ENCODE measurements around the gene MACROD1. TPM values are rescaled to one million over a fixed set of nuclear protein-coding genes. Genes with fewer than 3 reads are reported as not detected.
"Not testable (repeated sequence)": the region's sequence is repeated elsewhere in the genome, so short reads cannot be mapped to it uniquely, and the experiment has no call there.

MACROD1 gene
- total RNA-seq, 1 experiment from 2014 or later, result 17.6 TPM

DNA sequence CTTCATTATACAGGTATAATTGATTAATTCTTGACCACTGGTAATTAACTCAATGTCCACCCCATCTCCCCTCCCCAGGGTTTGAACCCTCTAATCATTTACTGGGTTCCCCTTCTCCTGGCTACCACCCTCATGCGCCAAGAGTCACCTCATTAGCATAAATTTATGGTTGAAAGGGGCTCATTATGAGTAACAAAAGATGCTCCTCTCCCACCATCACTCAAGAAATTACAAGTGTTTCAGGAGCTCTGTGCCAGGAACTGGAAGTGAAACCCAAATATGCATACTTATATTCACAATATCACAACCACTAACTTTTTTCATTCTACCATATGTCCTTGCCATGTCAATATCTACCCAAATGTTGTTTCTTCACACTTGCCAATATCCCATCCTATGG, 12.3 kb upstream of the MACROD1 start:
- H3K9me3 ChIP-seq (replicated peaks), result peaks cover 8% of the 10 kb centered on the region; the same call in 1 of the 2 replicates
- no peak overlapping the region for H3K4me3 ChIP-seq
- H3K27ac ChIP-seq, result no peak overlapping the region
- DNase-seq (ENCODE audit: low read depth in 1 of 2, low spot score in 2 of 2), result no peak
- no peaks in the 10 kb centered on the region for H3K27me3 ChIP-seq (replicated peaks)
- H3K4me1 ChIP-seq (replicated peaks), result peaks cover 9% of the 10 kb centered on the region
- H3K36me3 ChIP-seq, result no peaks in the 10 kb centered on the region; the same call in 1 of the 2 replicates

DNA sequence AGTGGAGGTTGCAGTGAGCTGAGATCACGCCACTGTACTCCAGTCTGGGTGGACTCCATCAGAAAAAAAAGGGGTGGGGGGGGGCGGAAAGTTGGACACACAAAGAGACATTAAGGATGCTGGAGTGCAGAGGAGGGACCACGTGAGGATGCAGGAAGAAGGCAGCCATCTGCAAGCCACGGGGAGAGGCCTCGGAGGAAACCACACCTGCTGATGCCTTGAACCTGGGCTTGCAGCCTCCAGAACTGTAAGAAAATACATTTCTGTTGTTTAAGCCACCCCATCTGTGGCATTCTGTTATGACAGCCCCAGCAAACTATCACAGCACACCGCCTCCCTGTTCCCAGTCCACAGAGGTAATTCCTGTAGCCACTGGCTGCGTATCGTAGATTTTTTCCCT, 10.8 kb upstream of the MACROD1 start:
- no peak overlapping the region for H3K27ac ChIP-seq
- DNase-seq (ENCODE audit: low read depth in 1 of 2, low spot score in 2 of 2), result no peak
- peaks cover 6% of the 10 kb centered on the region for H3K4me1 ChIP-seq (replicated peaks)
- H3K27me3 ChIP-seq (replicated peaks), result no peaks in the 10 kb centered on the region
- no peaks in the 10 kb centered on the region; the same call in 1 of the 2 replicates for H3K36me3 ChIP-seq
- H3K9me3 ChIP-seq (replicated peaks), result peaks cover 8% of the 10 kb centered on the region; the same call in 1 of the 2 replicates
- H3K4me3 ChIP-seq, result no peak overlapping the region

DNA sequence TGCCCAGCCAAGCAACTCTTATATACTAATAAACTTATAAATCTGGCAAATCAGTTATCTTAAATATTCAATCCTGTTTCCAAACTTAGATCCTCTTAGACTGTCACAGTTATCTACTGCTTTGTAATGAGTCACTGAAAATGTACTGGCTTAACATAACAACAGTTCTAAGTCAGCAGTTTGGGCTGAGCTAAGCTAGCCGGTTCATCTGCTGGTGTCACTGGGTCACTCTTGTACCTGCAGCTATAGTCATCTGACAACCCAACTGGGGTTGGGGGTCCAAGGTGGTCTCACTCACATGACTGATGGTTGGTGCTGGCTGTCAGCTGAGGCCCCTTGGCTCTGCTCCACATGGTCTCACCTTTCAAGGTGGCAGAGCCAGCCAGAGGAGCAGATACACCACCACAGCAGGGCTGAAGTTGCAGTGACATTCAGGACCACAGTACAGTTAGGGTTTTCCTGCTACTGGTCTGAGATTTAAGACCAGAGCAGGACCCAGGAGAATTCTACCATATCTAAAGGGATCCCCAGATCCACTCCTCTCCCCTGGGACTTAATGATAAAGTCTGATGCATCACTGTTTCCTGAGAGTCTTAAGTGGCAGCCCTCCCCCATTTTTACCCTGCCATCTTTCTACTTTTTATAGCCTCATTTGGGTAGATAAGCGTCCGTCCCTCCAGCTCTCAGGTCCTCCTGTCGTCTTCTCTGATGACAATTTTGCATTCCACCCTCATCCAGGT, 7.9 kb upstream of the MACROD1 start:
- DNase-seq (ENCODE audit: low read depth in 1 of 2, low spot score in 2 of 2), result no peak
- Histone ChIP-seq H3K36me3 (no peaks in the 10 kb centered on the region), H3K9me3 (replicated peaks) (peaks cover 8% of the 10 kb centered on the region; the same call in 1 of the 2 replicates), H3K27ac (no peak overlapping the region), H3K27me3 (replicated peaks) (no peaks in the 10 kb centered on the region), H3K4me3 (no peak overlapping the region), H3K4me1 (replicated peaks) (no peaks in the 10 kb centered on the region)

DNA sequence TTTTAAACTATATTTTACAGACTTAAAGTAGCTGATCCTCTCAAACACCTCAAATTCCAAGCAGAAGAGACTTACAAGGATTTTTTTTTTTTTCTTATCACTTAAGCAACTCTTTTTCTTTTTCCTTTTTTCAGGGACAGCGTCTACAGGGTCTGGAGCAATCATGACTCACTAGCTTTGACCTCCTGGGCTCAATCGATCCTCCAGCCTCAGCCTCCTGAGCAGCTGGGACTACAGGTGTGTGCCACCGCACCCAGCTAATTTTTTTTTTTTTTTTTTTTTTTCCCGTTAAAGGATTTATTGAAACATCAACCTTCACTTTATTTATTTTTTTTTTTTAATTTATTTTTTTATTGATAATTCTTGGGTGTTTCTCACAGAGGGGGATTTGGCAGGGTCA, 4.5 kb upstream of the MACROD1 start:
- H3K4me3 ChIP-seq, result no peak overlapping the region
- H3K27me3 ChIP-seq (replicated peaks), result no peaks in the 10 kb centered on the region
- H3K36me3 ChIP-seq, result 0 out of 2 replicates have a peak, but pooled peaks cover 2% of the 10 kb centered on the region
- peaks cover 11% of the 10 kb centered on the region; the same call in 1 of the 2 replicates for H3K9me3 ChIP-seq (replicated peaks)
- no peak for DNase-seq (ENCODE audit: low read depth in 1 of 2, low spot score in 2 of 2)
- H3K27ac ChIP-seq, result no peak overlapping the region
- peaks cover 11% of the 10 kb centered on the region for H3K4me1 ChIP-seq (replicated peaks)

DNA sequence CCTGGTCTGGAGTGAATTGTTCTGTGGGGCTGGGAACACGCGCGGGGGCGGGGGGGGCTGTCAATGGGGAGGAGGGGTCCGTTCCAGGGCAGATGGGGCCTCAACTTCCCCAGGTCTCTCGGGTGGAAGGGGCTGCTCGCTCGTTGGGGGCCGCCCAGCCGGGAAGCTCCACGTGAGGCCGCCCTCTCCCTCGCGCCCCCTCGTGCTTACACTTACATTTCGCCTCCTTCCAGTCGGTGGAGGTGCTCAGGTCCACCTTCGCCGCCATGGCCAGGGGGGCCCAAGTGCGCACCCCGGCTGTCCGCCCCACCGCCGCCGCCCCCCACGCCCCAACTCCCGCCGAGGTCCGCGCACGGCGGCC, 452 bp downstream of the MACROD1 start:
- 0 out of 2 replicates have a peak, but pooled peaks cover 2% of the 10 kb centered on the region for H3K36me3 ChIP-seq
- no peak overlapping the region for H3K27ac ChIP-seq
- no peak for DNase-seq (ENCODE audit: low read depth in 1 of 2, low spot score in 2 of 2)
- no peaks in the 10 kb centered on the region for H3K27me3 ChIP-seq (replicated peaks)
- peaks cover 17% of the 10 kb centered on the region for H3K4me1 ChIP-seq (replicated peaks)
- H3K4me3 ChIP-seq, result peak overlapping the region; percentile 57
- 0 out of 2 replicates have a peak, but pooled peaks cover 2% of the 10 kb centered on the region for H3K9me3 ChIP-seq (replicated peaks)

DNA sequence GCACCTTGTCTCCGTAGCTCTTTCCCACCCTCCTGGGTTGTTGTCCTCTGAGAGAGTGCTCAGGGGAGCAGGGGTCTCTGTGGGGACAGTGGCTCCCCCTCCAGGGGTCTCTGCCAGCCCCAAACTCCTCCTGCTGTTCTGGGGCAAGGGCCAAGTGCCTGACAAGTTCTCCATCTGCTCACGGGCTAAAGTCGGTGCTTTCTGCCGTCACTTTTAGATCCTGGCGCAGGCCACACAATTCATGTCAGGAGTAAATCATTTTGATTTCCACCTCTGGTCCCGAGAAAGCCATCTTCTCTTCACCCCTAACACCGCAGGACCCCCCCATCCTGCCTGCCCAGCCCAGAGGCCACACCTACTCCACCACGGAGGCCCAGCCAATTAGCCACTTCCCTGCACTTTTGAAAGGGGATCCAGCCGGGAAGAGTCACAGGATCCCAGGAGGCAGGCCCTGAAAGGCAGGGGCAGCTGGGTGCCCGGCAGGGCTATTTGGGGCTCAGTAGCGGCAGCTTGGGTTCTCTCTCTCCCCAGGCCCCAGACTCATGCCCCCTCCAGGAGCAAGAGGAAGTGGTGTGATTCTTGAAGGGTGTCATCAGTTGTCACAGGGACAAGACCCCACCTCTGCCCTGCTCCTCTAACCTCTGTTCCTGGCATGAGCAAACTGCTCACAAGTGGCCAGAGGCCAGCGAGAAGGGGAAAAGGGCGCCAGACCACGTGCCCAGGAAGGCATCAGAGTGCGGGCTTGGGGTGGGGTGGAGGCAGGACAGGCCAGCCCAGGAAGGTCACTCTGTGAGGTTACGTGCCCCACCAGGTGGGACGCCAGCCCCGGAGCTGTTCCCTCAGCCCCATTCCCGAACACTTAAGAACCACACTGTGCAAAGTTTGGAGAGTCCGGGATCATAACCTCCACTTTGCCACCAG, 1.3 kb downstream of the MACROD1 start:
- Histone ChIP-seq H3K4me3 (peak overlapping the region; percentile 57), H3K4me1 (replicated peaks) (peaks cover 17% of the 10 kb centered on the region), H3K27ac (no peak overlapping the region), H3K27me3 (replicated peaks) (no peaks in the 10 kb centered on the region), H3K36me3 (0 out of 2 replicates have a peak, but pooled peaks cover 2% of the 10 kb centered on the region), H3K9me3 (replicated peaks) (0 out of 2 replicates have a peak, but pooled peaks cover 2% of the 10 kb centered on the region)
- no peak for DNase-seq (ENCODE audit: low read depth in 1 of 2, low spot score in 2 of 2)

DNA sequence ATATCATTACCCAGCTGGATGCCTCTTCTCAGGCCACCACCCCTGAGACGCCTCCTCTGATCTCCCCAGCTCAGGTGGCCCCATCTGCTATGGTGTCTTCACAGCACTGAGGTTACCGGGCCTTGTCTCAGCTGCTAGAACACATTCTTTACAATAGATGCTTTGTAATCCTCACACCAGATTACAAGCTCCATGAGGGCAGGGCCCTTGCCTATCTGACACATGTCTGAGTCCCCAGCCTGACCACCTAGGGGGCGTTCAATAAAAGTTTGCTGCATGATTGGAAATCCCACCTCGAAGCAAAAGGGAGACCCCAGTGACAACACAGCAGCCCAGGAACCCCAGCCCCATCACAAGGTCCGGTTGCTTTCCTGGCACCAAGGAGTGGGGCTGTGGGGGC, 2.0 kb downstream of the MACROD1 start:
- Histone ChIP-seq H3K4me3 (no peak overlapping the region), H3K4me1 (replicated peaks) (peaks cover 17% of the 10 kb centered on the region), H3K27ac (no peak overlapping the region), H3K9me3 (replicated peaks) (0 out of 2 replicates have a peak, but pooled peaks cover 2% of the 10 kb centered on the region), H3K36me3 (0 out of 2 replicates have a peak, but pooled peaks cover 2% of the 10 kb centered on the region), H3K27me3 (replicated peaks) (no peaks in the 10 kb centered on the region)
- no peak for DNase-seq (ENCODE audit: low read depth in 1 of 2, low spot score in 2 of 2)

DNA sequence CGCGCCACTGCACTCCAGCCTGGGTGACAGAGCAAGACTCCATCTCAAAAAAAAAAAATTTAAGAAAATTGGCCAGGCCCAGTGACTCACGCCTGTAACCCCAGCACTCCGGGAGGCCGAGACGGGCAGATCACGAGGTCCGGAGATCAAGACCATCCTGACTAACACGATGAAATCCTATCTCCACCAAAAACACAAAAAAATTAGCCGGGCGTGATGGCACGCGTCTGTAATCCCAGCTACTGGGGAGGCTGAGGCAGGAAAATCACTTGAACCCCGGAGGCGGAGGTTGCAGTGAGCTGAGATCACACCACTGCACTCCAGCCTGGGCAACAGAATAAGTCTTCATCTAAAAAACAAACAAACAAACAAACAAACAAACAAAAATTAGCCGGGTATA, 3.1 kb downstream of the MACROD1 start:
- not testable (repeated sequence) for H3K36me3 ChIP-seq; DNase-seq (ENCODE audit: low read depth in 1 of 2, low spot score in 2 of 2); H3K4me3 ChIP-seq; H3K9me3 ChIP-seq (replicated peaks); H3K27ac ChIP-seq; H3K27me3 ChIP-seq (replicated peaks)
- peaks cover 17% of the 10 kb centered on the region for H3K4me1 ChIP-seq (replicated peaks)

DNA sequence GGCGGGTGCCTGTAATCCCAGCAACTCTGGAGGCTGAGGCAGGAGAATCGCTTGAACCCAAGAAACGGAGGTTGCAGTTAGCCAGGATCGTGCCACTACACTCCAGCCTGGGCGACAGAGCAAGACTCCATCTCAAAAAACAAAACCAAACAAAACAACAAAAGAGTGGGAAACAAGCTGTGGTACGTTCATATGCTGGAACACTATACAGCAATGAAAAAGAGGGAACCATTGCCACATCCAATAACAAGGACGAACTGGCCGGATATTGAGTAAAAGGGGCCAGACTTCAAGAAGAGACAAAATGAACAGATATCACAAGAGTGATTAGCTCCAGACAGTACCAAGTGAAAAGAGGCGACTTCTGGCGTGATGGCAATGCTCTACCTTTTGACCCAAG, 4.9 kb downstream of the MACROD1 start:
- Histone ChIP-seq H3K27me3 (replicated peaks) (no peaks in the 10 kb centered on the region), H3K4me3 (no peak overlapping the region), H3K36me3 (0 out of 2 replicates have a peak, but pooled peaks cover 2% of the 10 kb centered on the region), H3K4me1 (replicated peaks) (peaks cover 12% of the 10 kb centered on the region), H3K27ac (no peak overlapping the region), H3K9me3 (replicated peaks) (0 out of 2 replicates have a peak, but pooled peaks cover 2% of the 10 kb centered on the region)
- DNase-seq (ENCODE audit: low read depth in 1 of 2, low spot score in 2 of 2), result no peak

DNA sequence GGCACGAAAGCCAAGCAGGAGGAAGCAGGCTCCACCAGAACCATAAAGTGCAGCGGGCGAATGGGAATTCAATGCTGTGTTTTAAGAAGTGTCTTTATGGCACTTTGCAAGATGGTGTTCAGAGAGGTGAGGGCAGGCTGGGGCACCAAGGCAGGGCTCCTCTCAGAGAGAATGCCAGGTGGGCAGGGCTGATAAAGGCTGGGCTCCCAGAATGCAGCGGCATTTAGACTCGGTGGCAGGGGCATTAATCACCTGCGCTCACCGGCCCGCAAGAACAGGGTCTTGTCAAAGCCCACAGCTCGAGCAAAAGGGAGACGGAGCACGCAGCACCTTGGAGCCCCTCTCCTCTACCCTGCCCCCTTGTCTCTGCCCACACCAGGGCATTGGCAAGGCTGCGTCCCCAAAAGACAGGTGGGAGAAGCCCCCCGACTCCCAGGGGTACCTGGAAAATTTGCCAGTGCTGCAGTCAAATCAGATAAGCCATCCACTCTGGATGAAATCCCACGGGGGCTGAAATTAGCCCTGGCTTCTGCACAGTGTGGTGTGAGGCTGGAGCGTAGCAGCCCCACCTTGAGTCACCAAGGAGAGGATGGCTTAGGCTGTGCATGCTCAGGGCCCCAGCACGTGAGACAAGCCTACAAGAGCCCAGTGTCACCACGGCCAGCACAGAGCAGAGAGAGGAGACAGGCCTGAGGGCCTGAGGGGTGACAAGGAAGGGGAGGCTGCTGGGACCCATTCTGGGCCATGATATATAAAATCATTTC, 8.1 kb downstream of the MACROD1 start:
- peaks cover 3% of the 10 kb centered on the region for H3K4me1 ChIP-seq (replicated peaks)
- H3K27me3 ChIP-seq (replicated peaks), result no peaks in the 10 kb centered on the region
- H3K4me3 ChIP-seq, result no peak overlapping the region
- H3K36me3 ChIP-seq, result no peaks in the 10 kb centered on the region
- no peak overlapping the region for H3K27ac ChIP-seq
- no peaks in the 10 kb centered on the region for H3K9me3 ChIP-seq (replicated peaks)
- DNase-seq (ENCODE audit: low read depth in 1 of 2, low spot score in 2 of 2), result no peak

DNA sequence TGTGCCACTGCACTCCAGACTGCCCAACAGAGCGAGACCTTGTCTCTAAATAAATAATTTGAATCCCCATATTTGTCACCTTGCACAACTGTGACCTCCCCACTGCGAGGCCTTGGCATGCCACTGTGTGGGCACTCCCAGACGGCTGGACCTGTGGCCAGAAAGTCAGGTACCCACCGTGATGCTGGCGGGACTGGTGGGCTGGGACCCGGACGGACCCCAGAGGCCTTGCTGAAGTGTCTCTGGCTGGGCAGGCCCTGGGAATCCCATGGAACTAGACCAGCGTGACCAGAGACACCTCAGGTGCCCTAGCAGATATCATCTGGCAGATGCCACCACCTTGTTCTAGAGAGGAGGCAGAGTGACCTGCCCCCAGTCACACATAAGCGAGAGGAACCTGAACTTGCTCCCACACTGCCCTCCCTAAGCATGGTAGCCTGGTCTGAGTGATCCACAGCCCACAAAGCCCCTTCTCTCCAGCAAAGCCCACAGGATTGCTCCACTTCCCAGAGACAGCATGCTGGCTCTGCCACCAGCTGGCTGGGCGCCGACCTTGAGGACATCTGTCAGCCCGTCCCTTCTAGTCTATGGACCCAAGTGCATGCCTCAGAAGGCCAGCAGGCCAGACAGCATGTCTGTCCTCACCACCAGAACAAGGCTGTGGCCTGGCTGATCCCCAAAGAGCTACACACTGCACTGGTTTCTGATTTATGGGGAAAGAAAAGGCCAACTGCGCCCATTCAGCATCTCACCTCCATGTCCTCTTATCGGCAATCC, 9.5 kb downstream of the MACROD1 start:
- Histone ChIP-seq H3K9me3 (replicated peaks) (no peaks in the 10 kb centered on the region), H3K27me3 (replicated peaks) (no peaks in the 10 kb centered on the region), H3K4me1 (replicated peaks) (peaks cover 6% of the 10 kb centered on the region), H3K36me3 (no peaks in the 10 kb centered on the region), H3K4me3 (no peak overlapping the region), H3K27ac (no peak overlapping the region)
- DNase-seq (ENCODE audit: low read depth in 1 of 2, low spot score in 2 of 2), result no peak

DNA sequence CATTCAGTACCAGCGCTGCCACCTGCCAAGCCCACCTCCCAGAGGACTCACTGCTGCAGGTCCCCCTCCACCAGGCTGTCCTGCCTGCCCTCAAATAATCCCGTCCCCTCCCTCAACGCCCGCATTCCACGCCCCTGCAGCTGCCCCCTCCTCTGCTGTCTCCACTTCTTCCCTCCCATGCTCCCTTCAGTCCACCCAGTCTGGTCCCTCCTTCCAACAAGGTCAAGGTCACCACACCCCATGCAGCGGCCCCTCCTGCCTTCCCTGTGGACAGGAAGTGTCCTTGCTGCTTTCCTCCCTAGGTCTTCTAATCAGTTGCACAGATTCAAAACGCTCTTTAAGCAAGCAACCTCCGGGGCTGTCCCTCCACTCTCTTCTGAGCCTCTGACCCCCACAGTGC, 12.1 kb downstream of the MACROD1 start:
- Histone ChIP-seq H3K27ac (no peak overlapping the region), H3K36me3 (no peaks in the 10 kb centered on the region), H3K4me3 (no peak overlapping the region), H3K9me3 (replicated peaks) (no peaks in the 10 kb centered on the region), H3K4me1 (replicated peaks) (peaks cover 6% of the 10 kb centered on the region), H3K27me3 (replicated peaks) (no peaks in the 10 kb centered on the region)
- no peak for DNase-seq (ENCODE audit: low read depth in 1 of 2, low spot score in 2 of 2)
